Liver (tissue), 9 donors: ENCODE data around the gene GPD1L. TPM values are rescaled to one million over a fixed set of nuclear protein-coding genes. Genes with fewer than 3 reads are reported as not detected.

Source experiments
- DNase-seq: peaks from one replicate; pipeline ENCODE4 v3.0.0-alpha.2; 2017; ENCODE audit warnings: low spot score
- H3K27ac ChIP-seq, 2 donors: one replicate each; pipeline ENCODE4 v1.7.0; 2013; ENCODE audit warnings: inconsistent platforms in 2 of 2, low read length in 2 of 2, control low read depth in 1 of 2, low read depth in 1 of 2, mild to moderate bottlenecking in 1 of 2
- H3K27me3 ChIP-seq, 4 donors: one replicate each; pipeline versions ENCODE4 v1.6.1 to v1.7.0; 2013; ENCODE audit warnings: low read length in 3 of 4, inconsistent platforms in 1 of 4, mild to moderate bottlenecking in 1 of 4, moderate library complexity in 1 of 4; ENCODE audit not compliant: control insufficient read depth in 4 of 4, insufficient read depth in 4 of 4
- H3K36me3 ChIP-seq, 4 donors: one replicate each; pipeline versions ENCODE4 v1.6.1 to v1.7.0; 2013; ENCODE audit warnings: low read length in 3 of 4, mild to moderate bottlenecking in 3 of 4, low read depth in 1 of 4, moderate library complexity in 1 of 4; ENCODE audit not compliant: control insufficient read depth in 4 of 4, insufficient read depth in 3 of 4
- H3K4me1 ChIP-seq, 4 donors: one replicate each; pipeline versions ENCODE4 v1.6.1 to v1.7.0; 2013; ENCODE audit warnings: low read length in 3 of 4, mild to moderate bottlenecking in 3 of 4, moderate library complexity in 1 of 4; ENCODE audit not compliant: control insufficient read depth in 4 of 4, insufficient read depth in 4 of 4
- H3K4me3 ChIP-seq, 3 donors: one replicate each; pipeline versions ENCODE4 v1.6.1 to v1.7.0; 2013; ENCODE audit warnings: low read length in 3 of 3, control low read depth in 1 of 3, low read depth in 1 of 3, mild to moderate bottlenecking in 1 of 3
- H3K9ac ChIP-seq, 2 donors: one replicate each; pipeline ENCODE4 v1.7.0; 2013; ENCODE audit warnings: low read length in 2 of 2, mild to moderate bottlenecking in 2 of 2, moderate library complexity in 2 of 2, control low read depth in 1 of 2, low read depth in 1 of 2
- H3K9me3 ChIP-seq, 4 donors: one replicate each; pipeline versions ENCODE4 v1.6.1 to v1.7.0; 2013; ENCODE audit warnings: low read length in 3 of 4; ENCODE audit not compliant: control insufficient read depth in 4 of 4
- EGR1 ChIP-seq, 2 donors: IDR thresholded peaks; 2 replicates each; pipeline ENCODE4 v1.6.1; 2016 to 2018; ENCODE audit warnings: antibody characterized with exemption in 2 of 2, low read depth in 2 of 2
- FOXA1 ChIP-seq: IDR thresholded peaks from 2 replicates; pipeline ENCODE4 v1.6.1; 2016; ENCODE audit warnings: antibody characterized with exemption
- GABPA ChIP-seq, 2 donors: IDR thresholded peaks in 1 of 2; conservative IDR thresholded peaks in 1 of 2; 2 replicates each; pipeline ENCODE4 v1.6.1; 2016; ENCODE audit warnings: antibody characterized with exemption in 2 of 2, mild to moderate bottlenecking in 1 of 2, moderate library complexity in 1 of 2
- HNF4A ChIP-seq, 2 donors: conservative IDR thresholded peaks; 2 replicates each; pipeline ENCODE4 v1.6.1; 2016; ENCODE audit warnings: antibody characterized with exemption in 2 of 2, mild to moderate bottlenecking in 2 of 2
- HNF4G ChIP-seq: IDR thresholded peaks from 2 replicates; pipeline ENCODE4 v1.6.1; 2016; ENCODE audit warnings: antibody characterized with exemption
- JUND ChIP-seq, 2 donors: IDR thresholded peaks; 2 replicates each; pipeline ENCODE4 v1.6.1; 2016; ENCODE audit warnings: antibody characterized with exemption in 2 of 2
- RXRA ChIP-seq, 2 donors: IDR thresholded peaks; 2 replicates each; pipeline ENCODE4 v1.6.1; 2017 to 2018; ENCODE audit warnings: antibody characterized with exemption in 2 of 2, mild to moderate bottlenecking in 1 of 2
- SP1 ChIP-seq: IDR thresholded peaks from 2 replicates; pipeline ENCODE4 v1.6.1; 2018; ENCODE audit warnings: antibody characterized with exemption, mild to moderate bottlenecking
- TAF1 ChIP-seq: conservative IDR thresholded peaks from 2 replicates; pipeline ENCODE4 v1.6.1; 2016; ENCODE audit warnings: antibody characterized with exemption, mild to moderate bottlenecking
- WGBS: extraction: QIAGEN DNeasy Blood & Tissue Kit; methylation state at CpG from one replicate; pipeline ENCODE4 v1.1.7; 2013; 5-methylcytosine and 5-hydroxymethylcytosine counted together
- polyA plus RNA-seq, 2 donors: library from polyadenylated mRNA; stranded (reverse) in 1 of 2; unstranded in 1 of 2; fragments of 200-250 nt in 1 of 2; fragments of >200 nt in 1 of 2; fragmentation: Nextera tagmentation in 1 of 2; extraction: Ambion mirVana in 1 of 2; gene quantifications; one replicate each; pipeline versions ENCODE4 v1.2.1 to v1.2.3, GENCODE V29; 2013 to 2015
- total RNA-seq, 2 donors: library from RNA; depleted of rRNA; stranded (reverse); fragments of >200 nt; gene quantifications; one replicate each; pipeline ENCODE4 v1.2.3, GENCODE V29; 2014
- TF ChIP-seq, protein P1 (sequence below): fragments of 150-350 bp; IDR thresholded peaks from 2 replicates; pipeline ENCODE4 v1.5.1; 2017; ENCODE audit warnings: improper control_type of control experiment, low read depth, low read length; ENCODE audit not compliant: missing input control
- TF ChIP-seq, protein P2 (sequence below): IDR thresholded peaks from 2 replicates; pipeline ENCODE4 v1.6.1; 2016; ENCODE audit warnings: antibody characterized with exemption
- TF ChIP-seq, protein P3 (sequence below): IDR thresholded peaks from 2 replicates; pipeline ENCODE4 v1.6.1; 2016; ENCODE audit warnings: antibody characterized with exemption
- TF ChIP-seq, protein P4 (sequence below): IDR thresholded peaks from 2 replicates; pipeline ENCODE4 v1.6.1; 2016; ENCODE audit warnings: antibody characterized with exemption, mild to moderate bottlenecking
- TF ChIP-seq, protein P5 (sequence below): IDR thresholded peaks from 2 replicates; pipeline ENCODE4 v1.6.1; 2016; ENCODE audit warnings: antibody characterized with exemption
- donor health status: healthy.
- donor health status: healthy.
- donor health status: healthy.
- donor health status: healthy.
- donor health status: healthy.

Gene GPD1L
- total and polyA plus RNA-seq, 4 donors: 1.4 to 5.0 (median 3.1) TPM

DNA sequence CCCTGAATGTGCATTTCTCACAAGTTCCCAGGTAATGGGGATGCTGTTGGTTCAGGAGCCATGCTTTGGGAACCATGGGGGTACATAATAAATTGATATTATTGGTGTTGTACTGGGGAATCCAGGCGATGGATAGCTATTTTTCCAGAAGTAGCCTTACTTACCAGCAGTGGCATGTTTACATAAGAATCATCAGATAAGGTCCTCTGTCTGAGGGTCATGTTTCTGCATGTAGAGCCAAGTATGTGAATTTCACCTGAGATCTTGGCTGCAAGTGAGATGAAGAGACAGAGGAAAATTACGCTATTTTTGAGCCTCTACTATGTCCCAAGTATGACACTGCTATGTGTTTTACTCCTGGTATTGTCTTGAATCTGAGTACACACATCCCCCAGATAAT, 26.3 kb downstream of the GPD1L start:
- H3K27me3 ChIP-seq: peaks cover 0 to 10% (median 0%) of the 10 kb centered on the region in 4 donors
- WGBS: 92% methylated on average over 2 of the region's 2 CpGs
- no peaks in the 10 kb centered on the region for H3K4me1 ChIP-seq
- H3K27ac ChIP-seq: no peak overlapping the region
- no peak overlapping the region for H3K4me3 ChIP-seq
- no peaks in the 10 kb centered on the region for H3K36me3 ChIP-seq
- H3K9ac ChIP-seq: no peak overlapping the region
- DNase-seq: no peak
- TF ChIP-seq SP1: no peak
- no peak for TF ChIP-seq EGR1 (IDR thresholded peaks at IDR 0.05; ENCODE audit: low read depth in 2 of 2)
- H3K9me3 ChIP-seq: no peaks in the 10 kb centered on the region

GRCh38 chr3:32136703-32137102, 30.3 kb downstream of the GPD1L start:
- H3K27me3 ChIP-seq: peaks cover 0 to 18% (median under 1%) of the 10 kb centered on the region in 4 donors
- TF ChIP-seq, protein P1, sequence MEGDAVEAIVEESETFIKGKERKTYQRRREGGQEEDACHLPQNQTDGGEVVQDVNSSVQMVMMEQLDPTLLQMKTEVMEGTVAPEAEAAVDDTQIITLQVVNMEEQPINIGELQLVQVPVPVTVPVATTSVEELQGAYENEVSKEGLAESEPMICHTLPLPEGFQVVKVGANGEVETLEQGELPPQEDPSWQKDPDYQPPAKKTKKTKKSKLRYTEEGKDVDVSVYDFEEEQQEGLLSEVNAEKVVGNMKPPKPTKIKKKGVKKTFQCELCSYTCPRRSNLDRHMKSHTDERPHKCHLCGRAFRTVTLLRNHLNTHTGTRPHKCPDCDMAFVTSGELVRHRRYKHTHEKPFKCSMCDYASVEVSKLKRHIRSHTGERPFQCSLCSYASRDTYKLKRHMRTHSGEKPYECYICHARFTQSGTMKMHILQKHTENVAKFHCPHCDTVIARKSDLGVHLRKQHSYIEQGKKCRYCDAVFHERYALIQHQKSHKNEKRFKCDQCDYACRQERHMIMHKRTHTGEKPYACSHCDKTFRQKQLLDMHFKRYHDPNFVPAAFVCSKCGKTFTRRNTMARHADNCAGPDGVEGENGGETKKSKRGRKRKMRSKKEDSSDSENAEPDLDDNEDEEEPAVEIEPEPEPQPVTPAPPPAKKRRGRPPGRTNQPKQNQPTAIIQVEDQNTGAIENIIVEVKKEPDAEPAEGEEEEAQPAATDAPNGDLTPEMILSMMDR: no peak
- TF ChIP-seq RXRA (IDR thresholded peaks at IDR 0.05): no peak
- TF ChIP-seq FOXA1: no peak
- TF ChIP-seq, protein P2, sequence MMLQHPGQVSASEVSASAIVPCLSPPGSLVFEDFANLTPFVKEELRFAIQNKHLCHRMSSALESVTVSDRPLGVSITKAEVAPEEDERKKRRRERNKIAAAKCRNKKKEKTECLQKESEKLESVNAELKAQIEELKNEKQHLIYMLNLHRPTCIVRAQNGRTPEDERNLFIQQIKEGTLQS: no peak
- no peak for TF ChIP-seq TAF1
- TF ChIP-seq, protein P3, sequence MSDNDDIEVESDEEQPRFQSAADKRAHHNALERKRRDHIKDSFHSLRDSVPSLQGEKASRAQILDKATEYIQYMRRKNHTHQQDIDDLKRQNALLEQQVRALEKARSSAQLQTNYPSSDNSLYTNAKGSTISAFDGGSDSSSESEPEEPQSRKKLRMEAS: no peak
- TF ChIP-seq, protein P4, sequence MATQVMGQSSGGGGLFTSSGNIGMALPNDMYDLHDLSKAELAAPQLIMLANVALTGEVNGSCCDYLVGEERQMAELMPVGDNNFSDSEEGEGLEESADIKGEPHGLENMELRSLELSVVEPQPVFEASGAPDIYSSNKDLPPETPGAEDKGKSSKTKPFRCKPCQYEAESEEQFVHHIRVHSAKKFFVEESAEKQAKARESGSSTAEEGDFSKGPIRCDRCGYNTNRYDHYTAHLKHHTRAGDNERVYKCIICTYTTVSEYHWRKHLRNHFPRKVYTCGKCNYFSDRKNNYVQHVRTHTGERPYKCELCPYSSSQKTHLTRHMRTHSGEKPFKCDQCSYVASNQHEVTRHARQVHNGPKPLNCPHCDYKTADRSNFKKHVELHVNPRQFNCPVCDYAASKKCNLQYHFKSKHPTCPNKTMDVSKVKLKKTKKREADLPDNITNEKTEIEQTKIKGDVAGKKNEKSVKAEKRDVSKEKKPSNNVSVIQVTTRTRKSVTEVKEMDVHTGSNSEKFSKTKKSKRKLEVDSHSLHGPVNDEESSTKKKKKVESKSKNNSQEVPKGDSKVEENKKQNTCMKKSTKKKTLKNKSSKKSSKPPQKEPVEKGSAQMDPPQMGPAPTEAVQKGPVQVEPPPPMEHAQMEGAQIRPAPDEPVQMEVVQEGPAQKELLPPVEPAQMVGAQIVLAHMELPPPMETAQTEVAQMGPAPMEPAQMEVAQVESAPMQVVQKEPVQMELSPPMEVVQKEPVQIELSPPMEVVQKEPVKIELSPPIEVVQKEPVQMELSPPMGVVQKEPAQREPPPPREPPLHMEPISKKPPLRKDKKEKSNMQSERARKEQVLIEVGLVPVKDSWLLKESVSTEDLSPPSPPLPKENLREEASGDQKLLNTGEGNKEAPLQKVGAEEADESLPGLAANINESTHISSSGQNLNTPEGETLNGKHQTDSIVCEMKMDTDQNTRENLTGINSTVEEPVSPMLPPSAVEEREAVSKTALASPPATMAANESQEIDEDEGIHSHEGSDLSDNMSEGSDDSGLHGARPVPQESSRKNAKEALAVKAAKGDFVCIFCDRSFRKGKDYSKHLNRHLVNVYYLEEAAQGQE: no peak
- TF ChIP-seq HNF4A (conservative IDR thresholded peaks at IDR 0.05): no peak
- TF ChIP-seq GABPA (IDR thresholded peaks at IDR 0.05 in 1 of 2, conservative IDR thresholded peaks at IDR 0.05 in 1 of 2): no peak
- TF ChIP-seq, protein P5, sequence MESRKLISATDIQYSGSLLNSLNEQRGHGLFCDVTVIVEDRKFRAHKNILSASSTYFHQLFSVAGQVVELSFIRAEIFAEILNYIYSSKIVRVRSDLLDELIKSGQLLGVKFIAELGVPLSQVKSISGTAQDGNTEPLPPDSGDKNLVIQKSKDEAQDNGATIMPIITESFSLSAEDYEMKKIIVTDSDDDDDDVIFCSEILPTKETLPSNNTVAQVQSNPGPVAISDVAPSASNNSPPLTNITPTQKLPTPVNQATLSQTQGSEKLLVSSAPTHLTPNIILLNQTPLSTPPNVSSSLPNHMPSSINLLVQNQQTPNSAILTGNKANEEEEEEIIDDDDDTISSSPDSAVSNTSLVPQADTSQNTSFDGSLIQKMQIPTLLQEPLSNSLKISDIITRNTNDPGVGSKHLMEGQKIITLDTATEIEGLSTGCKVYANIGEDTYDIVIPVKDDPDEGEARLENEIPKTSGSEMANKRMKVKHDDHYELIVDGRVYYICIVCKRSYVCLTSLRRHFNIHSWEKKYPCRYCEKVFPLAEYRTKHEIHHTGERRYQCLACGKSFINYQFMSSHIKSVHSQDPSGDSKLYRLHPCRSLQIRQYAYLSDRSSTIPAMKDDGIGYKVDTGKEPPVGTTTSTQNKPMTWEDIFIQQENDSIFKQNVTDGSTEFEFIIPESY: no peak
- no peak for TF ChIP-seq HNF4G
- no peak for TF ChIP-seq JUND (IDR thresholded peaks at IDR 0.05)
- no peaks in the 10 kb centered on the region for H3K4me1 ChIP-seq
- no peak for DNase-seq
- no peak overlapping the region for H3K9ac ChIP-seq
- H3K9me3 ChIP-seq: no peaks in the 10 kb centered on the region
- no peak overlapping the region for H3K4me3 ChIP-seq
- no peaks in the 10 kb centered on the region for H3K36me3 ChIP-seq
- WGBS: 88% methylated on average over 1 of the region's 1 CpG
- H3K27ac ChIP-seq: no peak overlapping the region
